Measurements from ENCODE around the gene TLE4. TPM values are rescaled to one million over a fixed set of nuclear protein-coding genes. Genes with fewer than 3 reads are reported as not detected.

TLE4 gene
- total and polyA plus RNA-seq, 2 of the 4 experiments (the other 2 are of a cell fraction), result 68.0 to 78.1 TPM

- Histone ChIP-seq H3K56ac (ENCODE audit: extremely low read depth, insufficient read depth, low read length) (no peak overlapping the region), H2BK20ac (ENCODE audit: low read depth, low read length) (no peak overlapping the region), H3K4ac (ENCODE audit: low read depth, low read length) (no peak overlapping the region), H2AFZ (replicated peaks; ENCODE audit: low read length, poor library complexity) (no peak overlapping the region), H3K4me3 (ENCODE audit: insufficient read depth, low read depth, low read length) (no peak overlapping the region), H3K18ac (ENCODE audit: low read depth, low read length) (no peak overlapping the region), H3K79me1 (ENCODE audit: low read depth in 1 of 2, low read length in 2 of 2) (no peaks in the 10 kb centered on the region), H3K9me3 (ENCODE audit: control insufficient read depth, insufficient read depth, low read length) (no peaks in the 10 kb centered on the region), H3K36me3 (ENCODE audit: control insufficient read depth, insufficient read depth, low read length) (no peaks in the 10 kb centered on the region), H3K27me3 (ENCODE audit: control insufficient read depth, insufficient read depth, low read length) (peaks cover 3% of the 10 kb centered on the region; the same call in 1 of the 2 replicates), H4K5ac (ENCODE audit: low read depth, low read length) (no peak overlapping the region), H2BK5ac (ENCODE audit: low read depth, low read length, poor library complexity, severe bottlenecking) (no peak overlapping the region), H3K9me1 (ENCODE audit: insufficient read depth, low read length) (no peaks in the 10 kb centered on the region), H3K14ac (replicated peaks; ENCODE audit: low read depth, low read length) (no peak overlapping the region), H3K4me2 (ENCODE audit: low read depth, low read length) (no peak overlapping the region), H3K4me1 (ENCODE audit: control insufficient read depth, insufficient read depth, low read length) (peaks cover 2% of the 10 kb centered on the region; the same call in 1 of the 2 replicates), H3K27ac (ENCODE audit: insufficient read depth, low read length) (no peak overlapping the region), H2AK5ac (ENCODE audit: low read depth, low read length) (no peak overlapping the region), H2BK120ac (ENCODE audit: low read depth, low read length) (no peak overlapping the region), H4K91ac (ENCODE audit: insufficient read depth, low read depth, low read length) (no peak overlapping the region), H2AK9ac (replicated peaks; ENCODE audit: low read depth, low read length, poor library complexity) (no peak overlapping the region), H2BK15ac (ENCODE audit: low read depth, low read length) (no peak overlapping the region), H3K9ac (ENCODE audit: low read depth, low read length) (no peak overlapping the region), H4K20me1 (ENCODE audit: insufficient read depth, low read length) (no peaks in the 10 kb centered on the region), H4K8ac (ENCODE audit: low read depth in 2 of 2, low read length in 2 of 2) (no peak overlapping the region), H3K23ac (ENCODE audit: low read depth, low read length) (no peak overlapping the region)
- BruUV-seq (replicated peaks), result no TSS peak
- no peak for DNase-seq
- WGBS, 2 experiments (ENCODE audit: extremely low coverage in 2 of 2, insufficient read length in 1 of 2), result no CpG with 5 or more reads among the region's 1 CpG
- TF ChIP-seq ELK1 (IDR thresholded peaks at IDR 0.05; ENCODE audit: borderline replicate concordance, low read depth, low read length) (no peak), MAFK (IDR thresholded peaks at IDR 0.05; ENCODE audit: low read depth, low read length) (no peak), SMC3 (IDR thresholded peaks at IDR 0.05; ENCODE audit: low read depth, low read length) (no peak), POLR2A (IDR thresholded peaks at IDR 0.05; ENCODE audit: low read depth, low read length) (no peak), CHD1 (IDR thresholded peaks at IDR 0.05; ENCODE audit: low read depth, low read length) (no peak), NFE2L2 (IDR thresholded peaks at IDR 0.05; ENCODE audit: low read depth, low read length) (no peak), RFX5 (IDR thresholded peaks at IDR 0.05; ENCODE audit: low read depth, low read length) (no peak), CTCF (conservative IDR thresholded peaks at IDR 0.05; ENCODE audit: low read depth, low read length) (no peak), USF2 (IDR thresholded peaks at IDR 0.05; ENCODE audit: low read depth, low read length) (no peak), MXI1 (IDR thresholded peaks at IDR 0.05; ENCODE audit: borderline replicate concordance, low read depth, low read length) (no peak)
- ChIA-PET CTCF (no interaction called here), POLR2A (ENCODE audit: unreplicated experiment) (no interaction called here)
- intact Hi-C loops (cut with micrococcal nuclease), result no loop called here
- no peak for ATAC-seq (ENCODE audit: low read depth)
- in situ Hi-C loops (cut with MboI; ENCODE audit: low sequenced_read_pairs), result no loop called here
- dilution Hi-C loops (cut with HindIII; ENCODE audit: low sequenced_read_pairs, unreplicated experiment), result no loop called here
Measured at GRCh38 chr9:79774356-79774755, 202.6 kb downstream of the TLE4 start.

All from IMR-90 (cell line).